OCI-LY3 (cell line): Measurements from ENCODE around the gene SLC6A4.

Experiments used
- CTCF ChIP-seq: fragments of 200-600, 300-600 bp; sonication (generic); IDR thresholded peaks from 2 replicates; pipeline ENCODE4 v1.5.1; 2014; ENCODE audit warnings: antibody characterized with exemption, low read length, low read depth
- EZH2phosphoT487 ChIP-seq: fragments of 200-600 bp; shearing (Covaris generic); IDR thresholded peaks from 2 replicates; pipeline ENCODE4 v1.6.1; 2018; ENCODE audit warnings: antibody characterized with exemption, mixed run types, low read depth

DNA sequence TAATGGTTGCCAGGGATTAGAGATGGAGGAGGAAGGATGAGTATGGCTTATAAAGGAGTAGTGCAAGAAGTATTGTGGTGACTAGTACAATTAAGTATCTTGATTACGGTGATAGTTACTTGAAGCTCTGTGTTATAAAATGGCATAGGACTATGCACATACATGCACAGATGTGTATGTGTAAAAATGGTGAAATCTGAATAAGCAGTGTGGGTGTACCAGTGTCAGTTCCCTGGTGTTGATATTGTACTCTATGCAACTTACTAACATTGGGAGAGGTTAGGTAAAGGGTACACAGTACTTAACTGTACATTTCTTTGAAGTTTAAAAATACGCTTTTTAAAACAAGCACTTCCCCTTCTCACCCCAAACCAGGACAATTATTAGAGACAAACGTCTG lies 70.3 kb downstream of the SLC6A4 start:
- TF ChIP-seq CTCF (no peak), EZH2phosphoT487 (no peak)
